Memory B cell (primary cell): ENCODE measurements around the gene PRSS12.

ENCODE experiments used
- ATAC-seq: fragments of 150-1000 bp; cut with Tn5 transposase; 2 replicates; pipeline ENCODE4 v1.10.0; 2021; ENCODE audit warnings: low read depth, mild to moderate bottlenecking, moderate library complexity
- DNase-seq, 2 donors: peaks; one replicate each; pipeline ENCODE4 v3.0.0; 2022; ENCODE audit warnings: low spot score in 2 of 2
- H3K27ac Mint-ChIP-seq: one replicate; pipeline ENCODE4 v1.8.0; 2022; ENCODE audit warnings: mild to moderate bottlenecking, moderate library complexity, mixed read lengths
- H3K27me3 Mint-ChIP-seq: one replicate; pipeline ENCODE4 v1.8.0; 2022; ENCODE audit warnings: mixed read lengths
- H3K36me3 Mint-ChIP-seq: one replicate; pipeline ENCODE4 v1.8.0; 2022; ENCODE audit warnings: mild to moderate bottlenecking, mixed read lengths
- H3K4me1 Mint-ChIP-seq: one replicate; pipeline ENCODE4 v1.8.0; 2022; ENCODE audit warnings: mixed read lengths
- H3K4me3 Mint-ChIP-seq: one replicate; pipeline ENCODE4 v1.8.0; 2022; ENCODE audit warnings: mild to moderate bottlenecking, moderate library complexity, mixed read lengths
- H3K9me3 Mint-ChIP-seq: one replicate; pipeline ENCODE4 v1.8.0; 2022; ENCODE audit warnings: mixed read lengths

PRSS12 gene

GRCh38 chr4:118346495-118346894 is 6.3 kb downstream of the PRSS12 start:
- Mint-ChIP-seq H3K36me3 (no peaks in the 10 kb centered on the region), H3K4me1 (no peaks in the 10 kb centered on the region), H3K4me3 (no peak overlapping the region), H3K27me3 (peaks cover 6% of the 10 kb centered on the region), H3K9me3 (no peaks in the 10 kb centered on the region), H3K27ac (no peak overlapping the region)
- ATAC-seq: no peak
- no peak for DNase-seq

- no peak for ATAC-seq
These were observed 7.0 kb downstream of the PRSS12 start for GRCh38 chr4:118345813-118346212.

GRCh38 chr4:118344801-118345200 is 8.0 kb downstream of the PRSS12 start:
- Mint-ChIP-seq H3K4me1 (no peaks in the 10 kb centered on the region), H3K36me3 (no peaks in the 10 kb centered on the region), H3K4me3 (no peak overlapping the region), H3K27me3 (peaks cover 2% of the 10 kb centered on the region), H3K27ac (no peak overlapping the region), H3K9me3 (no peaks in the 10 kb centered on the region)
- no peak for ATAC-seq
- DNase-seq: no peak

More at GRCh38 chr4:118345813-118346212, 7.0 kb downstream of the PRSS12 start:
- no peaks in the 10 kb centered on the region for H3K36me3 Mint-ChIP-seq
- no peaks in the 10 kb centered on the region for H3K4me1 Mint-ChIP-seq
- H3K9me3 Mint-ChIP-seq: no peaks in the 10 kb centered on the region
- H3K27me3 Mint-ChIP-seq: peaks cover 4% of the 10 kb centered on the region
- H3K27ac Mint-ChIP-seq: no peak overlapping the region
- no peak overlapping the region for H3K4me3 Mint-ChIP-seq
- DNase-seq: no peak

GRCh38 chr4:118343501-118343900 is 9.3 kb downstream of the PRSS12 start:
- Mint-ChIP-seq H3K36me3 (no peaks in the 10 kb centered on the region), H3K27me3 (no peaks in the 10 kb centered on the region), H3K27ac (no peak overlapping the region), H3K9me3 (no peaks in the 10 kb centered on the region), H3K4me1 (no peaks in the 10 kb centered on the region), H3K4me3 (no peak overlapping the region)
- DNase-seq (no peak), ATAC-seq (no peak)

- no peaks in the 10 kb centered on the region for H3K9me3 Mint-ChIP-seq
- H3K27ac Mint-ChIP-seq: no peak overlapping the region
- DNase-seq (no peak), ATAC-seq (no peak)
- H3K4me3 Mint-ChIP-seq: no peak overlapping the region
- no peaks in the 10 kb centered on the region for H3K27me3 Mint-ChIP-seq
- H3K4me1 Mint-ChIP-seq: no peaks in the 10 kb centered on the region
- H3K36me3 Mint-ChIP-seq: no peaks in the 10 kb centered on the region
These were observed 12.7 kb downstream of the PRSS12 start for GRCh38 chr4:118340109-118340508.

- Mint-ChIP-seq H3K9me3 (no peaks in the 10 kb centered on the region), H3K27me3 (no peaks in the 10 kb centered on the region), H3K4me1 (no peaks in the 10 kb centered on the region), H3K27ac (no peak overlapping the region), H3K36me3 (no peaks in the 10 kb centered on the region), H3K4me3 (no peak overlapping the region)
- no peak for DNase-seq
- ATAC-seq: no peak
These were observed 13.6 kb downstream of the PRSS12 start for GRCh38 chr4:118338981-118339765.

GRCh38 chr4:118338518-118338917 is 14.3 kb downstream of the PRSS12 start:
- Mint-ChIP-seq H3K27ac (no peak overlapping the region), H3K27me3 (no peaks in the 10 kb centered on the region), H3K9me3 (no peaks in the 10 kb centered on the region), H3K36me3 (no peaks in the 10 kb centered on the region), H3K4me1 (no peaks in the 10 kb centered on the region), H3K4me3 (no peak overlapping the region)
- ATAC-seq: no peak
- no peak for DNase-seq

GRCh38 chr4:118337954-118338353 is 14.8 kb downstream of the PRSS12 start:
- Mint-ChIP-seq H3K4me3 (no peak overlapping the region), H3K36me3 (no peaks in the 10 kb centered on the region), H3K4me1 (no peaks in the 10 kb centered on the region), H3K27ac (no peak overlapping the region), H3K27me3 (no peaks in the 10 kb centered on the region), H3K9me3 (no peaks in the 10 kb centered on the region)
- no peak for ATAC-seq
- no peak for DNase-seq

- H3K27me3 Mint-ChIP-seq: no peaks in the 10 kb centered on the region
These were observed 17.0 kb downstream of the PRSS12 start for GRCh38 chr4:118335774-118336173.

GRCh38 chr4:118335324-118335723 is 17.5 kb downstream of the PRSS12 start:
- Mint-ChIP-seq H3K27ac (no peak overlapping the region), H3K9me3 (no peaks in the 10 kb centered on the region), H3K27me3 (no peaks in the 10 kb centered on the region), H3K36me3 (no peaks in the 10 kb centered on the region), H3K4me3 (no peak overlapping the region), H3K4me1 (no peaks in the 10 kb centered on the region)
- ATAC-seq (no peak), DNase-seq (no peak)

More at GRCh38 chr4:118335774-118336173, 17.0 kb downstream of the PRSS12 start:
- DNase-seq (no peak), ATAC-seq (no peak)
- no peaks in the 10 kb centered on the region for H3K9me3 Mint-ChIP-seq
- no peaks in the 10 kb centered on the region for H3K4me1 Mint-ChIP-seq
- H3K27ac Mint-ChIP-seq: no peak overlapping the region
- H3K4me3 Mint-ChIP-seq: no peak overlapping the region
- no peaks in the 10 kb centered on the region for H3K36me3 Mint-ChIP-seq

GRCh38 chr4:118331352-118331751 is 21.5 kb downstream of the PRSS12 start:
- no peak overlapping the region for H3K27ac Mint-ChIP-seq
- no peaks in the 10 kb centered on the region for H3K36me3 Mint-ChIP-seq
- no peaks in the 10 kb centered on the region for H3K4me1 Mint-ChIP-seq
- no peak for DNase-seq
- no peaks in the 10 kb centered on the region for H3K9me3 Mint-ChIP-seq
- ATAC-seq: no peak
- no peak overlapping the region for H3K4me3 Mint-ChIP-seq
- H3K27me3 Mint-ChIP-seq: peaks cover 4% of the 10 kb centered on the region

- Mint-ChIP-seq H3K27me3 (peaks cover 4% of the 10 kb centered on the region), H3K4me1 (no peaks in the 10 kb centered on the region), H3K27ac (no peak overlapping the region), H3K9me3 (no peaks in the 10 kb centered on the region), H3K4me3 (no peak overlapping the region), H3K36me3 (no peaks in the 10 kb centered on the region)
- DNase-seq (no peak), ATAC-seq (no peak)
These were observed 23.0 kb downstream of the PRSS12 start for GRCh38 chr4:118329849-118330248.

GRCh38 chr4:118327554-118328241 is 25.1 kb downstream of the PRSS12 start:
- Mint-ChIP-seq H3K4me1 (no peaks in the 10 kb centered on the region), H3K9me3 (no peaks in the 10 kb centered on the region), H3K27ac (no peak overlapping the region), H3K4me3 (no peak overlapping the region), H3K36me3 (no peaks in the 10 kb centered on the region), H3K27me3 (peaks cover 4% of the 10 kb centered on the region)
- ATAC-seq: no peak
- DNase-seq: no peak

GRCh38 chr4:118326585-118326984 is 26.2 kb downstream of the PRSS12 start:
- H3K27me3 Mint-ChIP-seq: peaks cover 4% of the 10 kb centered on the region
- H3K4me1 Mint-ChIP-seq: no peaks in the 10 kb centered on the region
- no peaks in the 10 kb centered on the region for H3K36me3 Mint-ChIP-seq
- H3K4me3 Mint-ChIP-seq: no peak overlapping the region
- H3K9me3 Mint-ChIP-seq: no peaks in the 10 kb centered on the region
- no peak for ATAC-seq
- H3K27ac Mint-ChIP-seq: no peak overlapping the region
- no peak for DNase-seq

GRCh38 chr4:118325431-118325830 is 27.4 kb downstream of the PRSS12 start:
- ATAC-seq (no peak), DNase-seq (no peak)
- Mint-ChIP-seq H3K4me3 (no peak overlapping the region), H3K36me3 (no peaks in the 10 kb centered on the region), H3K27me3 (peaks cover 4% of the 10 kb centered on the region), H3K27ac (no peak overlapping the region), H3K4me1 (no peaks in the 10 kb centered on the region), H3K9me3 (no peaks in the 10 kb centered on the region)
